ENCODE measurements around the gene TGFBR3. TPM values are rescaled to one million over a fixed set of nuclear protein-coding genes. Genes with fewer than 3 reads are reported as not detected.

The TGFBR3 gene
- total RNA-seq, 1 experiment from 2014 or later, result 2.4 TPM

GRCh38 chr1:91813813-91814212, 72.1 kb downstream of the TGFBR3 start:
- Mint-ChIP-seq H3K4me1 (peaks cover 16 to 31% of the 10 kb centered on the region in 2 experiments), H3K4me3 (no peak overlapping the region), H3K36me3 (ENCODE audit: insufficient read depth in 1 of 3, low read depth in 3 of 3) (no peaks in the 10 kb centered on the region), H3K9me3 (no peaks in the 10 kb centered on the region; a peak in 1 of 5 replicates), H3K27ac (no peak overlapping the region), H3K27me3 (ENCODE audit: low read depth) (no peaks in the 10 kb centered on the region)
- H3K4ac ChIP-seq (ENCODE audit: low read depth, low read length), result no peak overlapping the region
- H4K8ac ChIP-seq (replicated peaks; ENCODE audit: insufficient read length, low read depth, low read length), result no peak overlapping the region
- H3K79me1 ChIP-seq (ENCODE audit: insufficient read depth, low read depth, low read length, poor library complexity, severe bottlenecking), result no peaks in the 10 kb centered on the region
- TF ChIP-seq, protein P1, sequence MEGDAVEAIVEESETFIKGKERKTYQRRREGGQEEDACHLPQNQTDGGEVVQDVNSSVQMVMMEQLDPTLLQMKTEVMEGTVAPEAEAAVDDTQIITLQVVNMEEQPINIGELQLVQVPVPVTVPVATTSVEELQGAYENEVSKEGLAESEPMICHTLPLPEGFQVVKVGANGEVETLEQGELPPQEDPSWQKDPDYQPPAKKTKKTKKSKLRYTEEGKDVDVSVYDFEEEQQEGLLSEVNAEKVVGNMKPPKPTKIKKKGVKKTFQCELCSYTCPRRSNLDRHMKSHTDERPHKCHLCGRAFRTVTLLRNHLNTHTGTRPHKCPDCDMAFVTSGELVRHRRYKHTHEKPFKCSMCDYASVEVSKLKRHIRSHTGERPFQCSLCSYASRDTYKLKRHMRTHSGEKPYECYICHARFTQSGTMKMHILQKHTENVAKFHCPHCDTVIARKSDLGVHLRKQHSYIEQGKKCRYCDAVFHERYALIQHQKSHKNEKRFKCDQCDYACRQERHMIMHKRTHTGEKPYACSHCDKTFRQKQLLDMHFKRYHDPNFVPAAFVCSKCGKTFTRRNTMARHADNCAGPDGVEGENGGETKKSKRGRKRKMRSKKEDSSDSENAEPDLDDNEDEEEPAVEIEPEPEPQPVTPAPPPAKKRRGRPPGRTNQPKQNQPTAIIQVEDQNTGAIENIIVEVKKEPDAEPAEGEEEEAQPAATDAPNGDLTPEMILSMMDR (conservative IDR thresholded peaks at IDR 0.05), result no peak
- no peak overlapping the region for H3K56ac ChIP-seq (ENCODE audit: insufficient read length, low read depth, low read length)
- no peak overlapping the region for H4K91ac ChIP-seq (ENCODE audit: insufficient read length, low read depth, low read length)
- no peak overlapping the region for H2AK5ac ChIP-seq (ENCODE audit: insufficient read length, low read length)
- H3K9me3 ChIP-seq (ENCODE audit: control insufficient read depth, low read depth, low read length), result no peaks in the 10 kb centered on the region
- H3K27ac ChIP-seq (ENCODE audit: insufficient read length, low read depth, low read length), result no peak overlapping the region
- H2BK12ac ChIP-seq (ENCODE audit: insufficient read length, low read depth, low read length), result no peak overlapping the region
- no peak for DNase-seq
- peaks cover 2% of the 10 kb centered on the region for H3K4me1 ChIP-seq (ENCODE audit: insufficient read depth, low read length)
- no peak overlapping the region for H2BK5ac ChIP-seq (ENCODE audit: insufficient read length, low read length)
- no peak overlapping the region for H3T11ph ChIP-seq (ENCODE audit: low read length)
- H2BK15ac ChIP-seq (ENCODE audit: low read depth, low read length), result no peak overlapping the region
- H2BK20ac ChIP-seq (ENCODE audit: low read depth, low read length, poor library complexity, severe bottlenecking), result no peak overlapping the region
- no peak overlapping the region for H3K14ac ChIP-seq (ENCODE audit: insufficient read depth, low read length)
- H3K4me2 ChIP-seq (ENCODE audit: insufficient read depth, insufficient read length, low read length), result no peak overlapping the region
- no peak overlapping the region for H2AFZ ChIP-seq (ENCODE audit: low read length)
- H2BK120ac ChIP-seq (ENCODE audit: low read depth, low read length, poor library complexity, severe bottlenecking), result no peak overlapping the region
- H3K79me2 ChIP-seq (ENCODE audit: insufficient read depth, low read length), result no peaks in the 10 kb centered on the region
- no peak overlapping the region for H3K9ac ChIP-seq (ENCODE audit: extremely low read depth, insufficient read length, low read length)
- no peaks in the 10 kb centered on the region for H4K20me1 ChIP-seq (ENCODE audit: control insufficient read depth, insufficient read depth, insufficient read length)
- WGBS (ENCODE audit: extremely low coverage, insufficient read length, low lambda C conversion rate), result no CpG with 5 or more reads among the region's 7 CpGs
- no peak overlapping the region for H4K5ac ChIP-seq (ENCODE audit: insufficient read length, low read depth, low read length)
- H3K27me3 ChIP-seq (ENCODE audit: insufficient read depth, low read length), result no peaks in the 10 kb centered on the region
- H3K18ac ChIP-seq (ENCODE audit: insufficient read length, low read depth, low read length), result no peak overlapping the region
- H3K23ac ChIP-seq (ENCODE audit: insufficient read length, low read depth, low read length), result no peak overlapping the region
- H3K23me2 ChIP-seq (ENCODE audit: insufficient read length, low read depth, low read length, poor library complexity, severe bottlenecking), result no peaks in the 10 kb centered on the region
